ENCODE measurements around the gene TUFT1. TPM values are rescaled to one million over a fixed set of nuclear protein-coding genes. Genes with fewer than 3 reads are reported as not detected.
"Not testable (repeated sequence)": the region's sequence is repeated elsewhere in the genome, so short reads cannot be mapped to it uniquely, and the experiment has no call there.

Gene TUFT1
- total RNA-seq, 2 experiments from 2014 or later, result 7.2 to 9.6 TPM

DNA sequence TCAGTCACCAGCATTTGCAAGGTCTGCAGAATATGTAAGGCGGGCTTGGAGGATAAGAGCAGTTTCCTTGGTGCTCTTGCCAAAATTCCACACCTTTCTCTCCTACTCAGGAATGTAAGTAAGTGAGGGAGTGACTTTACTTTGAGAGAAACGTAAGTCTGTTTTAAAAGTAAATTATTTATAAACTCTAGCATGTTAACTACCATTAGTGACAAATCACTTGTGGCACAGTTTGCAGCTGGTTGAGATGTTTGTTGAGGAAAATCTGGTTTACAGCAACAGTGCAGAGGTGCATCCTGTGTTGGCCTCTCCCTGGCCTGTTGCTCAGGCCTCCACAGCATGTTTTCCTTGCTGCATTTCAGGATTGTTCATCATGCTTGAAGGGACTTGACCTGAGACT is 20.4 kb upstream of the TUFT1 start:
- no peaks in the 10 kb centered on the region for H3K36me3 ChIP-seq (ENCODE audit: insufficient read depth, low read length)
- no peak overlapping the region for H3K27ac ChIP-seq (ENCODE audit: low read depth in 1 of 2, low read length in 2 of 2)
- TF ChIP-seq, protein P1, sequence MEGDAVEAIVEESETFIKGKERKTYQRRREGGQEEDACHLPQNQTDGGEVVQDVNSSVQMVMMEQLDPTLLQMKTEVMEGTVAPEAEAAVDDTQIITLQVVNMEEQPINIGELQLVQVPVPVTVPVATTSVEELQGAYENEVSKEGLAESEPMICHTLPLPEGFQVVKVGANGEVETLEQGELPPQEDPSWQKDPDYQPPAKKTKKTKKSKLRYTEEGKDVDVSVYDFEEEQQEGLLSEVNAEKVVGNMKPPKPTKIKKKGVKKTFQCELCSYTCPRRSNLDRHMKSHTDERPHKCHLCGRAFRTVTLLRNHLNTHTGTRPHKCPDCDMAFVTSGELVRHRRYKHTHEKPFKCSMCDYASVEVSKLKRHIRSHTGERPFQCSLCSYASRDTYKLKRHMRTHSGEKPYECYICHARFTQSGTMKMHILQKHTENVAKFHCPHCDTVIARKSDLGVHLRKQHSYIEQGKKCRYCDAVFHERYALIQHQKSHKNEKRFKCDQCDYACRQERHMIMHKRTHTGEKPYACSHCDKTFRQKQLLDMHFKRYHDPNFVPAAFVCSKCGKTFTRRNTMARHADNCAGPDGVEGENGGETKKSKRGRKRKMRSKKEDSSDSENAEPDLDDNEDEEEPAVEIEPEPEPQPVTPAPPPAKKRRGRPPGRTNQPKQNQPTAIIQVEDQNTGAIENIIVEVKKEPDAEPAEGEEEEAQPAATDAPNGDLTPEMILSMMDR (IDR thresholded peaks at IDR 0.05), result no peak
- H3K9me3 Mint-ChIP-seq, result no peaks in the 10 kb centered on the region
- DNase-seq (no peak), ATAC-seq (ENCODE audit: poor library complexity) (no peak)
- no peak overlapping the region for H3K27ac Mint-ChIP-seq
- H3K4me3 Mint-ChIP-seq, result no peak overlapping the region
- ChIA-PET CTCF (interaction anchor here (1.0 kb wide), 1 partner anchor 75 kb away, joined by 4 read pairs; no protein-coding TSS in a partner anchor), POLR2A (no interaction called here)
- no peak overlapping the region for H3K4me3 ChIP-seq (ENCODE audit: low read length)
- no peaks in the 10 kb centered on the region for H3K27me3 Mint-ChIP-seq
- no peaks in the 10 kb centered on the region for H3K27me3 ChIP-seq (ENCODE audit: control insufficient read depth in 1 of 2, insufficient read depth in 2 of 2, low read length in 2 of 2)
- no peaks in the 10 kb centered on the region for H3K9me3 ChIP-seq (ENCODE audit: control insufficient read depth in 1 of 2, insufficient read depth in 1 of 2, low read length in 2 of 2)
- no peaks in the 10 kb centered on the region for H3K36me3 Mint-ChIP-seq (ENCODE audit: low read depth)
- no peaks in the 10 kb centered on the region for H3K4me1 Mint-ChIP-seq (ENCODE audit: low read depth)
- intact Hi-C loops (cut with DNase I, micrococcal nuclease), result no loop called here
- H3K4me1 ChIP-seq (ENCODE audit: insufficient read depth, low read length), result no peaks in the 10 kb centered on the region

DNA sequence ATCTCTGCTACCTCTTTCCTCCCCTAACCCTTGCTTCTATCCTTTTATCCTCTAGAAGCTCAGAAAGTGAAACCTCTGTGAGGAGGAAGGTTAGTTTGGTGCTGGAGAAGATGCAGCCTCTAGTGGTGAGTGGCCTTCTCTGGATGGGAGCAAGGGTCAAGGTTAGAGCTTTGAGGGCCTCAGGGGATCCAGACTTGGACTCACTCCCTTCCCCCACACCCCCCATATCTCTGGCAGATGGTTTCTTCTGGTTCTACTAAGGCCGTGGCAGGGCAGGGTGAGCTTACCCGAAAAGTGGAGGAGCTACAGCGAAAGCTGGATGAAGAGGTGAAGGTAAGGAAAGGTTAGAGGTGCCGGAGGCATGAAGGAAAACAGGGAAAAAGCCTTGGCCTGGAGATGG is 19.8 kb upstream of the TUFT1 start:
- H3K27ac ChIP-seq (ENCODE audit: low read depth in 1 of 2, low read length in 2 of 2), result no peak overlapping the region
- Mint-ChIP-seq H3K27ac (no peak overlapping the region), H3K4me1 (ENCODE audit: low read depth) (no peaks in the 10 kb centered on the region), H3K27me3 (no peaks in the 10 kb centered on the region), H3K9me3 (no peaks in the 10 kb centered on the region), H3K36me3 (ENCODE audit: low read depth) (no peaks in the 10 kb centered on the region), H3K4me3 (no peak overlapping the region)
- no peaks in the 10 kb centered on the region for H3K9me3 ChIP-seq (ENCODE audit: control insufficient read depth in 1 of 2, insufficient read depth in 1 of 2, low read length in 2 of 2)
- no peak for ATAC-seq (ENCODE audit: poor library complexity)
- ChIA-PET CTCF (interaction anchor here (1.0 kb wide), 1 partner anchor 76 kb away, joined by 4 read pairs; no protein-coding TSS in a partner anchor), POLR2A (no interaction called here)
- TF ChIP-seq, protein P1 (IDR thresholded peaks at IDR 0.05), result no peak
- DNase-seq, result no peak
- H3K4me3 ChIP-seq (ENCODE audit: low read length), result no peak overlapping the region
- H3K4me1 ChIP-seq (ENCODE audit: insufficient read depth, low read length), result no peaks in the 10 kb centered on the region
- H3K27me3 ChIP-seq (ENCODE audit: control insufficient read depth in 1 of 2, insufficient read depth in 2 of 2, low read length in 2 of 2), result no peaks in the 10 kb centered on the region
- intact Hi-C loops (cut with DNase I, micrococcal nuclease), result no loop called here
- no peaks in the 10 kb centered on the region for H3K36me3 ChIP-seq (ENCODE audit: insufficient read depth, low read length)

DNA sequence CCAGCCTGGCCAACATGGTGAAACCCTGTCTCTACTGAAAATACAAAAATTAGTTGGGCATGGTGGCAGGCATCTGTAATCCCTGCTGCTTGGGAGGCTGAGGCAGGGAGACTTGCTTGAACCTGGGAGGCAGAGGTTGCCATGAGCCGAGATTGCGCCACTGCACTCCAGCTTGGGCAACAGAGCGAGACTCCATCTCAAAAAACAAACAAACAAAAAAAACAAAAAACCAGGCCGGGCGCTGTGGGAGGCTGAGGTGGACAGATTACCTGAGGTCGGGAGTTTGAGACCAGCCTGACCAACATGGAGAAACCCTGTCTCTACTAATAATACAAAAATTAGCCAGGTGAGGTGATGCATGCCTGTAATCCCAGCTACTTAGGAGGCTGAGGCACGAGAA is 17.7 kb upstream of the TUFT1 start:
- ATAC-seq (ENCODE audit: poor library complexity); H3K27ac Mint-ChIP-seq; H3K27ac ChIP-seq (ENCODE audit: low read depth in 1 of 2, low read length in 2 of 2); H3K36me3 Mint-ChIP-seq (ENCODE audit: low read depth); H3K36me3 ChIP-seq (ENCODE audit: insufficient read depth, low read length); POLR2A ChIA-PET; H3K27me3 Mint-ChIP-seq; H3K9me3 Mint-ChIP-seq; DNase-seq; CTCF ChIA-PET; H3K4me1 Mint-ChIP-seq (ENCODE audit: low read depth); H3K4me3 ChIP-seq (ENCODE audit: low read length); H3K4me1 ChIP-seq (ENCODE audit: insufficient read depth, low read length); intact Hi-C loops (cut with DNase I, micrococcal nuclease); H3K9me3 ChIP-seq (ENCODE audit: control insufficient read depth in 1 of 2, insufficient read depth in 1 of 2, low read length in 2 of 2); H3K27me3 ChIP-seq (ENCODE audit: control insufficient read depth in 1 of 2, insufficient read depth in 2 of 2, low read length in 2 of 2); H3K4me3 Mint-ChIP-seq: not testable (repeated sequence)

DNA sequence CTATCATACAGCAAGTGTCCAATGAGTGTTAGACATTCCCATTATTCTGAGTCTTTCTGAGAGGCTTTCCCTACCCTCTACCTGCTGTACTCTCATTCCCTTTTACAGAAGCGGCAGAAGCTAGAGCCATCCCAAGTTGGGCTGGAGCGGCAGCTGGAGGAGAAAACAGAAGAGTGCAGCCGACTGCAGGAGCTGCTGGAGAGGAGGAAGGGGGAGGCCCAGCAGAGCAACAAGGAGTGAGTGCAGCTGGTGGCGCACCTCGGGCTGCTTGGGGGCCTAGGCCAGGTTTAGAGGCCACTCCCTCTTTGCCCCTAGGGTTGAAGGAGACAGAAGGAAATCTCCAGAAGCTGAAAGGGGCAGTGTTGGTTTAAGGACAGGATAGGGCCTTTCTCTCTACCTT is 16.8 kb upstream of the TUFT1 start:
- no peaks in the 10 kb centered on the region for H3K36me3 Mint-ChIP-seq (ENCODE audit: low read depth)
- ChIA-PET CTCF (interaction anchor here (0.8 kb wide), 1 partner anchor 71 kb away, joined by 3 read pairs; no protein-coding TSS in a partner anchor), POLR2A (no interaction called here)
- intact Hi-C loops (cut with DNase I, micrococcal nuclease), result no loop called here
- no peak for DNase-seq
- no peaks in the 10 kb centered on the region for H3K27me3 ChIP-seq (ENCODE audit: control insufficient read depth in 1 of 2, insufficient read depth in 2 of 2, low read length in 2 of 2)
- no peaks in the 10 kb centered on the region for H3K4me1 Mint-ChIP-seq (ENCODE audit: low read depth)
- TF ChIP-seq, protein P1 (IDR thresholded peaks at IDR 0.05), result no peak
- H3K4me1 ChIP-seq (ENCODE audit: insufficient read depth, low read length), result no peaks in the 10 kb centered on the region
- H3K36me3 ChIP-seq (ENCODE audit: insufficient read depth, low read length), result no peaks in the 10 kb centered on the region
- no peak for ATAC-seq (ENCODE audit: poor library complexity)
- no peak overlapping the region for H3K4me3 Mint-ChIP-seq
- no peak overlapping the region for H3K4me3 ChIP-seq (ENCODE audit: low read length)
- no peaks in the 10 kb centered on the region for H3K27me3 Mint-ChIP-seq
- H3K9me3 ChIP-seq (ENCODE audit: control insufficient read depth in 1 of 2, insufficient read depth in 1 of 2, low read length in 2 of 2), result no peaks in the 10 kb centered on the region
- H3K27ac Mint-ChIP-seq, result no peak overlapping the region
- no peaks in the 10 kb centered on the region for H3K9me3 Mint-ChIP-seq
- no peak overlapping the region for H3K27ac ChIP-seq (ENCODE audit: low read depth in 1 of 2, low read length in 2 of 2)
